ENCODE measurements around the gene DCAF6.

DNA sequence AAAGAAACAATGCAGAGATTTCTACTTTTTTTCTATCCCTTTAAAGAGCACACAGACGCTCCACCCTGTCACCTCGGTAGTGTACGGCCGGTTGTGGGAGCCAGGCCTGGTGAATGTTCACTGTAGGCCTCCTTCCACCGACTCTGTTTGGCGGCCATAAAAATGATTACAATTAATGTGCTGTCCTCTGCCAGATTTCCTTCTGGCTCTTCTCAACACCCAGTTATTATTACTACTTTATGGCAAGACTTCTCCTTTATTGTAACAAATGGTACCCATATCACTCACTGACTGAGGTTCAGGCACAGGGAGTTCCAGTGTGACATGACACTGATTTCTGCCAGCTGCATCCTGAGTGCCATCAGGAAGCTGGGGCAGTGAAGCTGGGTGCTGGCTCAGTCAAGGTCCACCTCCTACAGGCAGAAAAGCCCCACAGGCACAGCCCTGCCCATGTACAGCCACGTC, 162.9 kb downstream of the DCAF6 start:
- TF ChIP-seq, protein P1, sequence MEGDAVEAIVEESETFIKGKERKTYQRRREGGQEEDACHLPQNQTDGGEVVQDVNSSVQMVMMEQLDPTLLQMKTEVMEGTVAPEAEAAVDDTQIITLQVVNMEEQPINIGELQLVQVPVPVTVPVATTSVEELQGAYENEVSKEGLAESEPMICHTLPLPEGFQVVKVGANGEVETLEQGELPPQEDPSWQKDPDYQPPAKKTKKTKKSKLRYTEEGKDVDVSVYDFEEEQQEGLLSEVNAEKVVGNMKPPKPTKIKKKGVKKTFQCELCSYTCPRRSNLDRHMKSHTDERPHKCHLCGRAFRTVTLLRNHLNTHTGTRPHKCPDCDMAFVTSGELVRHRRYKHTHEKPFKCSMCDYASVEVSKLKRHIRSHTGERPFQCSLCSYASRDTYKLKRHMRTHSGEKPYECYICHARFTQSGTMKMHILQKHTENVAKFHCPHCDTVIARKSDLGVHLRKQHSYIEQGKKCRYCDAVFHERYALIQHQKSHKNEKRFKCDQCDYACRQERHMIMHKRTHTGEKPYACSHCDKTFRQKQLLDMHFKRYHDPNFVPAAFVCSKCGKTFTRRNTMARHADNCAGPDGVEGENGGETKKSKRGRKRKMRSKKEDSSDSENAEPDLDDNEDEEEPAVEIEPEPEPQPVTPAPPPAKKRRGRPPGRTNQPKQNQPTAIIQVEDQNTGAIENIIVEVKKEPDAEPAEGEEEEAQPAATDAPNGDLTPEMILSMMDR (IDR thresholded peaks at IDR 0.05; ENCODE audit: borderline replicate concordance, extremely low read depth, low read length, poor library complexity, severe bottlenecking) = no peak
- no peak for TF ChIP-seq EZH2 (IDR thresholded peaks at IDR 0.05; ENCODE audit: borderline replicate concordance, low read depth, low read length, severe bottlenecking)
